Measurements from ENCODE around the gene PDE10A. TPM values are rescaled to one million over a fixed set of nuclear protein-coding genes. Genes with fewer than 3 reads are reported as not detected.

PDE10A gene
- total and polyA plus RNA-seq, 2 of the 8 experiments (the other 6 are each of a cell fraction or from before 2014, with no cell fraction given) = 1.1 to 2.4 TPM

DNA sequence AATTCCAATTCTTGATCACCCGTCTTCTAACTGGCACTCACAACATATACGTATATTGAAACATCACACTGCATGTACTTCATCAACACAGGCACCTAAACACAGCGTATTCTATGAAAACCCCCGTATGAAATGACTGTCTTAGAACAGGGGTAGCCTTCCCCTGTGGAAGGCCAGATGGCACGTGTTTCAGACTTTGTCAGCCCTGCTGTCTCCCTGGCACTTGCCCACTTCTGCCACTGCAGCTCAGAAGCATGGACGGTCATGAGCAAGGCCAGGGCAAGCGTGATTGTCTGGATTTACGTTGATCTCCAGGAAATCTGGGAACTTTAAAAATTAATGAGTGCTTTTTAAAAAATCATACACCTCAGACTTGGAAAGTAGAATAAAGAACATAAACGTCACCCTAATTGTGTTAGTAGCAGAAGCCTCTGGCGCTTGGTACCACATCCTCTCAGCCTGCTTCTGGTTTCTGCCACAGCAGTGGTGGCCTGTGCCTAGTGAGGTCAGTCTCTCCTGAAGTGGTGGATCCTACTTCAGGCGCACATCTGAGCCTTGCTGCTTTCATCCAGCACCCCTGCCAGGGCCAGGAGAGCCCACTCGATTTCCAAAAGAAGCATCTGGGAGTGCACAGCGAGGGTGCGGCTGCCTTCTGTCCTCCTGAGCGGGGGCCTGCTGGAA, 18.3 kb downstream of the PDE10A start (continued):
- TF ChIP-seq SP2 (IDR thresholded peaks at IDR 0.05; ENCODE audit: low read length) (no peak), HDAC6 (IDR thresholded peaks at IDR 0.05; ENCODE audit: low read depth, low read length) (no peak), SAP30 (IDR thresholded peaks at IDR 0.05; ENCODE audit: insufficient read depth, insufficient replicate concordance, low read length) (no peak), CEBPB (IDR thresholded peaks at IDR 0.05; ENCODE audit: low read depth, low read length) (no peak), POLR2A (IDR thresholded peaks at IDR 0.05; ENCODE audit: control extremely low read depth in 1 of 2, low read depth in 2 of 2, low read length in 2 of 2) (no peak), SIN3A (conservative IDR thresholded peaks at IDR 0.05 in 1 of 2, IDR thresholded peaks at IDR 0.05 in 1 of 2; ENCODE audit: low read depth in 1 of 2, low read length in 2 of 2) (no peak)
